Hepatocyte (in vitro differentiated cells): ENCODE results near the gene COA8.

Experiments used
- CTCF ChIP-seq: fragments of 200-600 bp; sonication (generic); IDR thresholded peaks from 2 replicates; pipeline ENCODE4 v1.5.1; 2016; ENCODE audit warnings: antibody characterized with exemption, mild to moderate bottlenecking; ENCODE audit not compliant: poor library complexity
- EZH2 ChIP-seq: fragments of 200-600 bp; sonication (generic); IDR thresholded peaks from 2 replicates; pipeline ENCODE4 v1.6.1; 2016; ENCODE audit warnings: antibody characterized with exemption, mild to moderate bottlenecking, borderline replicate concordance
- EZH2phosphoT487 ChIP-seq: fragments of 200-600 bp; sonication (generic); IDR thresholded peaks from one replicate; pipeline ENCODE4 v1.6.1; 2018; ENCODE audit warnings: antibody characterized with exemption, mild to moderate bottlenecking, low read depth, moderate library complexity; ENCODE audit not compliant: unreplicated experiment, severe bottlenecking

- no peak for TF ChIP-seq CTCF
- TF ChIP-seq EZH2 = no peak
- TF ChIP-seq EZH2phosphoT487 = no peak
These were observed 18.9 kb upstream of the COA8 start for GRCh38 chr14:103543721-103544387.
